Lung (tissue), 12 donors: ENCODE measurements around the gene CARD14. TPM values are rescaled to one million over a fixed set of nuclear protein-coding genes. Genes with fewer than 3 reads are reported as not detected.

Source experiments
- ATAC-seq: fragments of 200-7000 bp; cut with Tn5 transposase; one replicate; pipeline ENCODE4 v1.9.1; 2020; ENCODE audit warnings: moderate number of reproducible peaks; ENCODE audit not compliant: insufficient read depth, low FRiP score
- DNase-seq, 3 donors: peaks; one replicate each; pipeline ENCODE4 v3.0.0-alpha.2; 2013 to 2017
- H3K27ac ChIP-seq, 2 donors: one replicate each; pipeline ENCODE4 v1.5.1; 2013; ENCODE audit warnings: mild to moderate bottlenecking in 2 of 2, moderate library complexity in 2 of 2, control low read depth in 1 of 2, inconsistent platforms in 1 of 2, low read depth in 1 of 2, low read length in 1 of 2
- H3K27me3 ChIP-seq, 3 donors: one replicate each; pipeline ENCODE4 v1.5.1; 2013; ENCODE audit warnings: low read length in 2 of 3; ENCODE audit not compliant: control insufficient read depth in 3 of 3, insufficient read depth in 3 of 3
- H3K36me3 ChIP-seq, 4 donors: one replicate each; pipeline ENCODE4 v1.5.1; 2013; ENCODE audit warnings: low read length in 4 of 4, mild to moderate bottlenecking in 1 of 4, moderate library complexity in 1 of 4; ENCODE audit not compliant: control insufficient read depth in 4 of 4, insufficient read depth in 4 of 4
- H3K4me1 ChIP-seq, 5 donors: one replicate each; pipeline ENCODE4 v1.5.1; 2013; ENCODE audit warnings: low read length in 5 of 5, mild to moderate bottlenecking in 2 of 5, moderate library complexity in 1 of 5; ENCODE audit not compliant: control insufficient read depth in 5 of 5, insufficient read depth in 5 of 5
- H3K4me3 ChIP-seq: one replicate; pipeline ENCODE4 v1.5.1; 2013; ENCODE audit warnings: mild to moderate bottlenecking, control low read depth, moderate library complexity
- H3K9ac ChIP-seq, 2 donors: one replicate each; pipeline ENCODE4 v1.5.1; 2013; ENCODE audit warnings: low read length in 2 of 2, control low read depth in 1 of 2; ENCODE audit not compliant: insufficient read depth in 1 of 2
- H3K9me3 ChIP-seq, 4 donors: one replicate each; pipeline ENCODE4 v1.5.1; 2013; ENCODE audit warnings: low read length in 3 of 4, mild to moderate bottlenecking in 1 of 4, moderate library complexity in 1 of 4; ENCODE audit not compliant: control insufficient read depth in 4 of 4, insufficient read depth in 3 of 4
- CTCF ChIP-seq: IDR thresholded peaks from 2 replicates; pipeline ENCODE4 v1.5.1; 2012; ENCODE audit warnings: mild to moderate bottlenecking; ENCODE audit errors: control extremely low read depth, extremely low read depth
- WGBS, 2 donors: extraction: QIAGEN DNeasy Blood & Tissue Kit; methylation state at CpG; one replicate each; pipeline ENCODE4 v1.1.7; 2013; 5-methylcytosine and 5-hydroxymethylcytosine counted together
- polyA plus RNA-seq, 2 donors: library from polyadenylated mRNA; stranded (reverse); fragments of 200-250 nt; gene quantifications; one replicate each; pipeline ENCODE4 v1.2.1, GENCODE V29; 2013
- total RNA-seq, 2 donors: library from RNA; depleted of rRNA in 1 of 2; stranded (reverse); fragments of >200 nt in 1 of 2; gene quantifications; one replicate each; pipeline ENCODE4 v1.2.1, GENCODE V29; 2014 to 2021
- donor health status: control.
- donor health status: control.
- donor health status: Bipolar disorder and iron deficiency.
- donor health status: healthy.
- donor health status: DM: yes; HTN: yes; CAD: no.

The CARD14 gene
- total and polyA plus RNA-seq, 4 donors, result 0.50 to 1.8 (median 1.2) TPM

GRCh38 chr17:80218391-80218790 is 48.6 kb downstream of the CARD14 start:
- 83 to 87% methylated on average over 7 of the region's 7 CpGs for WGBS, 2 donors
- Histone ChIP-seq H3K36me3 (peaks cover 0 to 34% (median 20%) of the 10 kb centered on the region in 4 donors), H3K27me3 (no peaks in the 10 kb centered on the region), H3K9ac (no peak overlapping the region), H3K4me1 (peaks cover 0 to 16% (median 5%) of the 10 kb centered on the region in 5 donors), H3K27ac (no peak overlapping the region), H3K9me3 (no peaks in the 10 kb centered on the region), H3K4me3 (no peak overlapping the region)
- DNase-seq (no peak), ATAC-seq (no peak)
- TF ChIP-seq CTCF, result no peak

GRCh38 chr17:80219013-80219762 is 49.4 kb downstream of the CARD14 start:
- Histone ChIP-seq H3K27ac (peak overlapping the region; percentile 40 to 95), H3K4me1 (peaks cover 0 to 16% (median 5%) of the 10 kb centered on the region in 5 donors), H3K36me3 (peaks cover 0 to 26% (median 21%) of the 10 kb centered on the region in 4 donors), H3K9ac (peak overlapping the region in 1 of 2 donors; percentile 31), H3K9me3 (no peaks in the 10 kb centered on the region), H3K4me3 (peak overlapping the region; percentile 96), H3K27me3 (no peaks in the 10 kb centered on the region)
- DNase-seq (peak; percentile 77 to 80 (median 78)), ATAC-seq (peak; percentile 31)
- no peak for TF ChIP-seq CTCF
- 17 to 24% methylated on average over 15 of the region's 15 CpGs for WGBS, 2 donors

- peak; percentile 6 for ATAC-seq
- Histone ChIP-seq H3K27me3 (no peaks in the 10 kb centered on the region), H3K36me3 (peaks cover 0 to 22% (median 21%) of the 10 kb centered on the region in 4 donors), H3K27ac (peak overlapping the region; percentile 40 to 95), H3K4me1 (peaks cover 0 to 16% (median 5%) of the 10 kb centered on the region in 5 donors), H3K4me3 (peak overlapping the region; percentile 96), H3K9me3 (no peaks in the 10 kb centered on the region), H3K9ac (peak overlapping the region; percentile 31 to 68)
- DNase-seq, result no peak
- TF ChIP-seq CTCF, result no peak
- WGBS, 2 donors, result 0% methylated on average over 5 of the region's 5 CpGs
Observed at GRCh38 chr17:80219763-80220053, 49.9 kb downstream of the CARD14 start.
